Measurements from ENCODE around the gene SDS. TPM values are rescaled to one million over a fixed set of nuclear protein-coding genes. Genes with fewer than 3 reads are reported as not detected.

SDS gene, protein sequence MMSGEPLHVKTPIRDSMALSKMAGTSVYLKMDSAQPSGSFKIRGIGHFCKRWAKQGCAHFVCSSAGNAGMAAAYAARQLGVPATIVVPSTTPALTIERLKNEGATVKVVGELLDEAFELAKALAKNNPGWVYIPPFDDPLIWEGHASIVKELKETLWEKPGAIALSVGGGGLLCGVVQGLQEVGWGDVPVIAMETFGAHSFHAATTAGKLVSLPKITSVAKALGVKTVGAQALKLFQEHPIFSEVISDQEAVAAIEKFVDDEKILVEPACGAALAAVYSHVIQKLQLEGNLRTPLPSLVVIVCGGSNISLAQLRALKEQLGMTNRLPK
- total RNA-seq (1 to 10 TPM; 1.5 to 3.2 TPM), polyA plus RNA-seq (ENCODE audit: insufficient read length in 6 of 6) (under 1 TPM; 0.31 to 0.62 (median 0.41) TPM)
- long read RNA-seq, donor 1: 0 reads
- long read RNA-seq, donor 2, partial matches to known transcripts: 8 of 8 reads
- long read RNA-seq, donor 2, other reads (novel, unspliced or antisense): 0 of 8 reads
- long read RNA-seq, donor 3: 0 reads
- long read RNA-seq, donor 4, partial matches to known transcripts: 0 of 2 reads
- long read RNA-seq, donor 4, other reads (novel, unspliced or antisense): 0 of 2 reads
- long read RNA-seq, donor 5, partial matches to known transcripts: 0 of 1 reads
- long read RNA-seq, donor 5, other reads (novel, unspliced or antisense): 0 of 1 reads
- long read RNA-seq, donor 6: 0 reads
- long read RNA-seq, donor 7: 0 reads
- long read RNA-seq, donor 8: 0 reads
- long read RNA-seq, donor 9: 0 reads
- long read RNA-seq, donor 10, partial matches to known transcripts: 0 of 2 reads
- long read RNA-seq, donor 10, other reads (novel, unspliced or antisense): 0 of 2 reads
- long read RNA-seq, donor 11: 0 reads
- long read RNA-seq, donor 12: 0 reads

DNA sequence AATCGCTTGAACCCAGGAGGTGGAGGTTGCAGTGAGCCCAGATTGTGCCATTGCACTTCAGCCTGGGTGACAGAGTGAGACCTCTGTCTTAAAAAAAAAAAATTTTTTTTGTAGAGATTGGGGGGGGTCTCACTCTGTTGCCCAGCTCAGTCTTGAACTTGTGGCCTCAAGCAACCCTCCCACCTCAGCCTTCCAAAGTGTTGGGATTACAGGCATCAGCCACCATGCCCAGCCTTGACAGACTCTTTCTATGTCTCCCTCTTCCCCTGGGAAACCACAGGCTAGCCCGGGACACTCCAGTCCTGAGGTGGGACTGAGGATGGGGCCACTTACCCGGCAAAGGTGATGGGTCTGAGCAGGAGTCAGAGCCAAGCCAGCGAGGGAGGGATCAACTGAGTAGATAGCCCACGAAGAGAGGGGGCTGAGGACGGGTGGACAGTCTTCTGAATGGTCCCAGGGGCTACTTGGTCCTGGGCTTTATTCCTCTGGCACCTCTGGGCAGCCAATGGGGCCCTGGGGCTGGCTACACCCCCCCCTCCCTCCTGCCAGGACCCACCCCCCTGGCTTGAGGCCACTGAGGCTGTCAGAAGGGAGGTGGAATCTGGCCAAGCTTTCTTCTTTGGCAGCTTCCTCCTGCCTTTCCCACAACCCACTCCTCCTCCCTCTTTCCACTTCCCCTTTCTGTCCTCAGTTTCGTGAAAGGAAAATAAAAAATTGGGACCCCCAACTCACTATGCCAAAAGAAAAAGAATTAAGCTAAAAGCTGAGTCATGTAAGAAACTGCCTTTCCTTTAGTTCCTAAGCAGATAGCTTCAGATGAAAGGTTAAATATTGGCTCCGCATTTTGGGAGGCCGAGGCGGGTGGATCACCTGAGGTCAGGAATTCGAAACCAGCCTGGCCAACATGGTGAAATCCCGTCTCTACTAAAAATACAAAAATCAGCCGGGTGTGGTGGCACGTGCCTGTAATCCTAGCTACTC, at the start of gene SDS:
SDS (minus strand) TSS at position 453 of the 981 bp plus-strand sequence. CDS start 4,179 bp downstream, outside the sequence.
- DNase-seq (peak in 3 of 4 donors; percentile 70 to 88 (median 70)), ATAC-seq (peak; percentile 72)
- Histone ChIP-seq H3K4me1 (peaks cover 0 to 20% of the 10 kb centered on the region in 2 donors), H3K27ac (no peak within 1 kb of the TSS), H3K36me3 (no peaks in the 10 kb centered on the region), H3K4me3 (no peak within 1 kb of the TSS), H3K9me3 (no peaks in the 10 kb centered on the region), H3K27me3 (peaks cover 0 to 33% of the 10 kb centered on the region in 2 donors)
- intact Hi-C loops (cut with DNase I): no loop called here
- TF ChIP-seq, protein P1, sequence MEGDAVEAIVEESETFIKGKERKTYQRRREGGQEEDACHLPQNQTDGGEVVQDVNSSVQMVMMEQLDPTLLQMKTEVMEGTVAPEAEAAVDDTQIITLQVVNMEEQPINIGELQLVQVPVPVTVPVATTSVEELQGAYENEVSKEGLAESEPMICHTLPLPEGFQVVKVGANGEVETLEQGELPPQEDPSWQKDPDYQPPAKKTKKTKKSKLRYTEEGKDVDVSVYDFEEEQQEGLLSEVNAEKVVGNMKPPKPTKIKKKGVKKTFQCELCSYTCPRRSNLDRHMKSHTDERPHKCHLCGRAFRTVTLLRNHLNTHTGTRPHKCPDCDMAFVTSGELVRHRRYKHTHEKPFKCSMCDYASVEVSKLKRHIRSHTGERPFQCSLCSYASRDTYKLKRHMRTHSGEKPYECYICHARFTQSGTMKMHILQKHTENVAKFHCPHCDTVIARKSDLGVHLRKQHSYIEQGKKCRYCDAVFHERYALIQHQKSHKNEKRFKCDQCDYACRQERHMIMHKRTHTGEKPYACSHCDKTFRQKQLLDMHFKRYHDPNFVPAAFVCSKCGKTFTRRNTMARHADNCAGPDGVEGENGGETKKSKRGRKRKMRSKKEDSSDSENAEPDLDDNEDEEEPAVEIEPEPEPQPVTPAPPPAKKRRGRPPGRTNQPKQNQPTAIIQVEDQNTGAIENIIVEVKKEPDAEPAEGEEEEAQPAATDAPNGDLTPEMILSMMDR (IDR thresholded peaks at IDR 0.05): no peak

DNA sequence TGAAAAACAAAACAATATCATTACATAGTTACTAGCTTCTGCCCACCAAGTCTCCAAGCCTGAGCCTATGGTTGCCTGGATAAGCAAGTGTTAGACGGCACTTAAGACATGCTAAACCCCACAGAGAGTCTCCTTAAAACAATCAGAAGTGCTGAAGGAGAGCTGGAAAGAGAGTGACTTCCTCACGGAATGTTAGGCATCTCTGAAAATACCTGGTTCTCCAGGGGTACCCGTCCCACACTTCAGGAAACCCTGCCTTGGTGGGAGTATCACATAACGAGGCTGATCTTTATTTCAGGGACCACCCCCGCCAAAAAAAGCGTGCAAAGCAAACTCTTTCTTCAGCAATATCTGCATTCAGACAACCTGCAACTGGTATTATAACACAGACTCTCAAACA, 49.6 kb upstream of the SDS start:
- Histone ChIP-seq H3K4me3 (no peak overlapping the region), H3K27ac (no peak overlapping the region), H3K36me3 (no peaks in the 10 kb centered on the region), H3K9me3 (no peaks in the 10 kb centered on the region), H3K27me3 (peaks cover 0 to 64% of the 10 kb centered on the region in 2 donors), H3K4me1 (no peaks in the 10 kb centered on the region)
- intact Hi-C loops (cut with DNase I): no loop called here
- ATAC-seq (no peak), DNase-seq (no peak)
- TF ChIP-seq, protein P1 (IDR thresholded peaks at IDR 0.05): no peak

DNA sequence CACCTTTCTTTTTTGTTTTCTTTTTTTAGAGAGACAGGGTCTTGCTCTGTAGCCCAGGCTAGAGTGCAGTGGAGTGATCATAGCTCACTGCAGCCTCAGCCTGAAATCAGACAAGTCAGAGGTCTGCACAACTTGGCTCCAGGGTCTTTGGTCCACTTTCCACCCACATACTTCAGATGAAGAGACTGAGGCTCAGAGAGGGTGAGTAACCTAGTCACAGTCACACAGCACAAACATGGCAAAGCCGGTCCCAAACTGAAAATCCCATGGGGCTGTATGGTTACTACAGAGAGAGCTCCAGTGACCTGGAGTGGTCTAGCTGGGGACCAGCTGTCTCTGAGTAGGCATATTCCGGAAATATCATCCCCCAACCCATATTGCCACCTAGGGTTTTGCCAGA, 48.8 kb upstream of the SDS start:
- peaks cover 0 to 64% of the 10 kb centered on the region in 2 donors for H3K27me3 ChIP-seq
- H3K27ac ChIP-seq: no peak overlapping the region
- H3K9me3 ChIP-seq: no peaks in the 10 kb centered on the region
- H3K4me3 ChIP-seq: no peak overlapping the region
- intact Hi-C loops (cut with DNase I): no loop called here
- DNase-seq (no peak), ATAC-seq (no peak)
- no peaks in the 10 kb centered on the region for H3K4me1 ChIP-seq
- no peaks in the 10 kb centered on the region for H3K36me3 ChIP-seq
- TF ChIP-seq, protein P1 (IDR thresholded peaks at IDR 0.05): no peak

DNA sequence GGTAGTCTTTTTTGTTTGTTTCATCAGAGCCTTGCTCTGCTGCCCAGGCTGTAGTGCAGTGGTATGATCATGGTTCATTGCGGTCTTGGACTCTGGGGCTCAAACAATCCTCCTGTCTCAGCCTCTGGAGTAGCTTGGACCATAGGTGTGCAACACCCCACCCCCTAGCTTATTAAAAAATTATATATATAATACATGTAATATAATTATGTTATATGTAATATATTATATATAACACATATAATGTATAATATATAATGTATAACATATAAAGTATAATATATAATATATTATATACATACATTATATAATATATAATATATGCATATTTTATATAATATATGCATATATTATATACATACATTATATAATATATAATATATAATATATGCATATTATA, 46.2 kb upstream of the SDS start:
- no peak overlapping the region for H3K27ac ChIP-seq
- TF ChIP-seq, protein P1 (IDR thresholded peaks at IDR 0.05): no peak
- H3K27me3 ChIP-seq: peaks cover 0 to 66% of the 10 kb centered on the region in 2 donors
- H3K36me3 ChIP-seq: no peaks in the 10 kb centered on the region
- H3K4me3 ChIP-seq: no peak overlapping the region
- intact Hi-C loops (cut with DNase I): no loop called here
- ATAC-seq (no peak), DNase-seq (no peak)
- H3K4me1 ChIP-seq: no peaks in the 10 kb centered on the region
- no peaks in the 10 kb centered on the region for H3K9me3 ChIP-seq

Measured in left lung (tissue), 14 donors.